NCI-H748 (cell line): ENCODE measurements around the gene USP34.

Experiments used
- DNase-seq: peaks from one replicate; lab custom pipeline; 2025; ENCODE audit not compliant: unreplicated experiment; lab: John Stamatoyannopoulos, UW

Gene USP34

DNA sequence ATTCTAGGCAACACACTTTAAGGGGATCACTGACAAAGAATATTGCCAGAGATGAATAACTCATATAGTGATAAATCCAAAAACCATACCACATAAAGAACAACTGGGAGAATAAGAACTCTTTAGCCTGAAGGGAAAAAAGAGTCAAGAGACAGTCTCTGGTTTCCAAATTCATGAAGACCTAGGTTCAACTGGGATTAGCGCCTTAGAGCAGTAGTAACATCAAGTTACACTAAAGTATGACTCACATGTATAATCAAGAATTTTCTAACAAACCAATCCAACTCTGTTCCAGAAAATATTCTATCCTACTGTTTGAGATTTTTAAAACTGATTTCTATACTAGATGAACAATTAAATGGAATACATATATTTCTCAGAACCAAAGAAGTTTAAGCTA lies 93.8 kb downstream of the USP34 start:
- no peak for DNase-seq

DNA sequence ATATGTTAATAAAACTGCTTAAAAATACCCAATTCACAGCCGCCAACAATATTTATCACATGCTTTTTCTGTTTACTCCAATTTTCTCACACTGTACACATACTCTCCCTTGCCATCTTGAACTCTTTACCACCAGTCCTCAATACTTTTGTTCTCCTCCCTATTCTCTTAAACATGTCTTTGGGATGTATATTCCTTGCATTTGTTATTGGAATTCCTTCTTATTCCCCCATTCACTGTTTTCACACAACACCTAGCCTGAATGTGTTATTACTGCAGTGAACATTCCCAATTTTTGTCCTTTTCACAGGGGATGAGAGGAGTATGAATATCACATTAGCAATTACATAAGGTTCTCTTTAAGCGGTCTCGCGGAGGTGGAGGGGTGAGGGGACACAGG lies 94.7 kb downstream of the USP34 start:
- no peak for DNase-seq

DNA sequence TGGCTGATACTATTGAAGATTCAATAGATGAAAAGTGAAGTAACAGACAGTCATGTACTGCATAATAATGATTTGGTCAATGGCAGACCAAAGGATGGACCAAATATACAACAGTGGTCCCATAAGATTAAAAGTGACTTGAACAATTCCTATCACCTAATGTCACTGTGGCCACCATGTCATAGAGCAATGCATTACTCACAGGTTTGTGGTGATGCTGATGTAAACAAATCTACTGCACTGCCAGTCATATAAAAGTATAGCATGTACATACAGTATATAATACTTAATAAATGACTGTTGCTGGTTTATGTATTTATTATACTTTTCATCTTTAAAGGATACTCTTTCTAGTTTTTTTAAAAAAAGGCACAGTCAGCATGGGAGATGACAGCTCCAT lies 99.9 kb downstream of the USP34 start:
- no peak for DNase-seq

DNA sequence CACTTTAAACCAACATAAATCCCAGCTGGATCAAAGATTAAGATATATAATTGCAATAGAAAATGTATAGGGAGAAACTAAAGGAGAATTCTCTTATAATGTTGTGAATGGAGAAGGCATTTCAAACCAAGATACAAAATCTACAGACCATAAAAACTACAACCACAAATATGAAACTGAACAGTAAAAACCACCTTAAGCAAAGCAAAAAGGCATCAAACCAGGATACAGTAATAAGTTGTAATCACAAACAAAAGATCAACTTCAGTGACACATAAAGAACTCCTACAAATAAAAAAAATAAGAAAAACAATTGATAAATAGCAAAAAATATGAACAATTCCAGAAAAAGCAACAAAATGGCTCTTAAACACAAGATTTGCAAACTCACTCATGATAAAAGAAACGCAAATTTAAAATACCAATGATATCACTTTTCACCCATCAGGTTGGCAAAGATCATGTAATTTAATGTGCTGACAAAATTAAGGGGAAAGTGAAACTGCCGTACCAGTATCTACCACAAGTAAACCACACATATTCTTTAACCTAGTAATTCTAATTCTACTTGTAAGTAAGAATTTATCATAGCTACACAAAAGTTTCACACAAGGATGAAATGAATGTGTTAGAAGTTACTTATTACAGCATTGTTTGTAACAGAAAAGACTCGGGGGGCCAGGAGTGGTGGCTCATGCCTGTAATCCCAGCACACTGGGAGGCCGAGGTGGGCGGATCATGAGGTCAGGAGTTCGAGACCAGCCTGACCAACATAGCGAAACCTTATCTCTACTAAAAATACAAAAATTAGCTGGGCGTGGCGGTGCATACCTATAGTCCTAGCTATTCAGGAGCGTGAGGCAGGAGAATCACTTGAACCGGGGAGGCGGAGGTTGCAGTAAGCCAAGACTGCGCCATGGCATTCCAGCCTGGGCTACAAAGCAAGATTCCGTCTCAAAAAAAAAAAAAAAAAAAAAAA lies 101.9 kb downstream of the USP34 start:
- no peak for DNase-seq

DNA sequence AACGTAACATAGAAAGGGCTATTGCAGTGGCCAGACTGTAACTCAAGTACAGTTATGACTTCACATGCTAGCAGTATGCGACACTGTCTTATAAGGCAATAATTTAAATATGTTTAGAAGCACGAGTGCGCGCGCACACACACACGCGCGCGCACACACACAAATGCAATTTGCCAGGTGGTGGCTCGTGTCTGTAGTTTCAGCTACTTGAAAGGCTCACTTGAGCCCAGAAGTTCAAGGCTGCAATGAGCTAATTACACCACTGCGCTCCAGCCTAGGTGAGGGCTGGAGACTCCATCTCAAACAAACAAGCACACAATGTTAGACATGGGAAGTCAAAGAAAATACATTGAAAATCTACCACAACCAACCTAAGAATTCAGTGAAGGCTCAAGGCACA lies 103.7 kb downstream of the USP34 start:
- no peak for DNase-seq

DNA sequence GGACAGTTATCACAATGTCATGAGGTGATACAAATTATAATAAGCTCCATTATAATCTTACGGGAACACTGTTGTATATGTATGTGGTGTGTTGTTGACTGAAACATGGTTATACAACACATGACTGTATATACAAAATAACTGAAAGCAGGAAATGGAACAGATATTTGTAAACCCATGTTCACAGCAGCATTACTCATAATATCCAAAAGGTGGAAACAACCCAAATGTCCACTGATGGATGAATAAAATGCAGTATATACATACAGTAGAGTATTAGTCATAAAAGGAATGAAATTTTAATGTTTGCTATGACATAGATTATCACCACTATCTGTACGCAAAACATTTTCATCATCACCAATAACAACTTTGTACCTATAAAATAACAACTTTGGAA lies 107.3 kb downstream of the USP34 start:
- no peak for DNase-seq

DNA sequence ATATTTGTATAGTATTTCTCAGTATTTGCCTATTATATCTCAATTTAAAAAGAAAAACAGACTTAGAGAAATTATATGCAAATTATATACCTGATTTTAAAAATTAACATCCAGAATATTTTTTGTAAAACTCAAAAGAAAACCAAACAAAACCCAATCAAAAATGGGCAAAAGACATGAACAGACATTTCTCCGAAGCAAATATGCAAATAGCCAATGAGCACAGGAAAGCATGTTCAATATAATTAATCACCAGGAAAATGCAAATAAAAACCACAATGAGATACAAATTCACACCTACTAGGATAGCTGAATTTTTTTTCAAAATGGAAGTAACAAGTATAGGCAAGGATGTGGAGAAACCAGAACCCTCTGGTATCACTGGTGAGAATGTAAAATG lies 108.0 kb downstream of the USP34 start:
- no peak for DNase-seq

DNA sequence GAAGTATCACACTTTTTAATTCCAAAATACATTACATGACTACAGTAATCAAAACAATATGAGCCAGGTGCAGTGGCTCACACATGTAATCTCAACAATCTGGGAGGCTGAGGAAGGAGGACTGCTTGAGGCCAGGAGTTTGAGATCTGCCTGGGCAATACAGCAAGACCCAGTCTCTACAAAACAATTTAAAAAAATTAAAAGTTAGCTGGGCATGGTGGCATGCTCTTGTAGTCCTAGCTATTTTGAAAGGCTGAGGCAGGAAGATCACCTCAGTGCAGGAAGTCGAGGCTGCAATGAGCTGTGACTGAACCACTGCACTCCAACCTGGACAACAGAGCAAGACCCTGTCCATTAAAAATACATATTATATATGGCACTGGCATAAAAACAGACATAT lies 109.8 kb downstream of the USP34 start:
- DNase-seq, result no peak

- no peak for DNase-seq
These were observed 111.8 kb downstream of the USP34 start for GRCh38 chr2:61359058-61359457.

GRCh38 chr2:61357681-61358080 lies 113.2 kb downstream of the USP34 start:
- no peak for DNase-seq

DNA sequence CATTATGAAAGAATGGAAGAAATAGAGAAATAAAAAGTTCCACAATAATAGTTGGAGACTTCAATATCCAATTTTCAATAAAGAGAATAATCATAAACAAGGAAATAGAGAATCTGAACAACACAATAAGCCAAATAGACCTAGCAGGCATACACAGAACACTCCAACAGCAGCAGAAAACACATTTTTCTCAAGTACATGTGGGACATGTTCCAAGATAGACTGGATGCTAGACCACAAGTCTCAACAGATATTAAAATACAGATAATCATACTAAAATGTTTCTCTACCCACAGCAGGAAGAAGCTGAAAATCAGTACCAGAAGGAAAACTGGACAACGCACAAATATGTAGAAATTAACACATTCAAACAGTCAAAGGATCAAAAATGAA lies 113.9 kb downstream of the USP34 start:
- no peak for DNase-seq

DNA sequence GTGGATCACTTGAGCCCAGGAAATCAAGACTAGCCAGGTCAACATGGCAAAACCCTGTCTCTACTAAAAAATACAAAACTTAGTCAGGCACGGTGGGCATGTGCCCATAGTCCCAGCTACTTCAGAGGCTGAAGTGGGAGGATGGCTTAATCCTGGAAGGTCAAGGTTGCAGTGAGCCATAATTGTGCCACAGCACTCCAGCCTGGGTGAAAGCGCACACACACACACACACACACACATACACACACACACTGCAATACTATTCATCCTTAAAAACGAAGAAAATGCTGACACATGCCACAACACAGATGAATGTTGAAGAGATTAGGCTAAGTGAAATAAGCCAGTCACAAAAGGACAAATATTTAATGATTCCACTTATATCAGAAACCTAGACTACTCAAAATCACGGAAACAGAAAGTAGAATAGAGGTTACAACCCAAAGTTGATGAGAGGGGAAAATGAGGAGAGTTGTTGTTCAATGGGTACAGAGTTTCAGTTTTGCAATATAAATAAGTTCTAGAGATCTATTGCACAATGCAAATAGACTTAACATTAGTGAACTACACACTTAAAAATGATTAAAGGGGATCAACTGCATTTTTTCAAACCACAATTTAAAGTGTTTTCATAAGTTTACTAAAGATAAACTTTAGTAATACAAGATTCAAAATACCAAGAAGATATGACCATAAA lies 114.5 kb downstream of the USP34 start:
- no peak for DNase-seq

- DNase-seq, result no peak
These were observed 116.2 kb downstream of the USP34 start for GRCh38 chr2:61354543-61355197.

DNA sequence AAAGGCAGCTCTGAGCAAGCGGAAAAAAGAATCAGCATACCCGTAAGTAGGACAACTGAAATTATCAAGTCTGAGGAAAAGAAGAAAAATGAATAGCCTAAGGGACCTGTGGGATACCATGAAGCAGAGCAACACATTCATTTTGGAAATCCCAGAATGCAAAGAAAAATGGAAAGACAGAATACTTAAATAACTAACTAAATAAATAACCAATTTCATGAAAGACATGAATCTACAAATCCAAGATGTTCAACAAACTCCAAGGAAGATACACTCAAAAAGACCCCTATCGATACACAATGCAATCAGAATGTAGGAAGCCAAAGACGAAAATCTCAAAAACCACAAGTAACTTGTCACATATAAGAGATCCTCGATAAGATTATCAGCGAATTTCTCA lies 117.0 kb downstream of the USP34 start:
- DNase-seq, result no peak

GRCh38 chr2:61350777-61351176 lies 120.1 kb downstream of the USP34 start:
- DNase-seq, result no peak

- DNase-seq, result no peak
These were observed 127.7 kb downstream of the USP34 start for GRCh38 chr2:61343141-61343540.

GRCh38 chr2:61340242-61340641 lies 130.6 kb downstream of the USP34 start:
- no peak for DNase-seq

DNA sequence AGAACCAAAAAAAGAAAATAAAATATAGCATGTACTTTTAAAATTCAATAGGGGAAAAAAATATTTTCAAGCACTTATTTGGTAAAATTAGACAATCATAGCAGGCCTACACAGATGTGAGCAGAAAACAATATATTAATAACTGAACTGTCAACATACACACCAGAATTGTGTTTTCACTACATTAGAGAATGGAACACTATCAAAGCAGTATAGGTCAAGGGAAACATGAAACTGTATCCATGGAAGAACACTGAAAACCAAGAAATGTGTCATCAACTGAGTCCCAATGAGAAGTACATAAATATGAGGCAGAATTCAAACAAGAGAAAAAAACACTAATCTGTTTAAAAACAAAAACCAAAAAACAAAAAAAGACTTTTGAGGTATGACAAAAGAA lies 132.4 kb downstream of the USP34 start:
- no peak for DNase-seq

GRCh38 chr2:61335187-61335586 lies 135.7 kb downstream of the USP34 start:
- DNase-seq, result no peak

DNA sequence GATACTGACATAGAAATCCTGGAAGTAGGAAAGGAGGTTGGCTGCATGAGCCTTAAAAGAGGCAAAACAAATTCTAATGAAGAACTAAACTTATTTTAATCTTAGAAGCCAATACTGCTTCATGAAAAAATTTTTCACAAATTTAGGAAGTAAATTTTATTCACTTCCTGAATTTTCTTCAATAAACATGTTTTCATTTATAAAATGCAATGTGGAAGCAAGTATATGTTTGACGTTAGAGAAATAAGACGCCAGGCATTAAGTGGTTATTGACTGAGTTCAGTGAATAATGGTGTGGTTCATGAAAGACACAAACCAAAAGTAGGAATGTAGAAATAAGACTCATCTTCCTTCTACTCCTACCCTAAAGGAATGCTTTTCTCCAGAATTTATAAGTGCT lies 136.4 kb downstream of the USP34 start:
- DNase-seq, result no peak

DNA sequence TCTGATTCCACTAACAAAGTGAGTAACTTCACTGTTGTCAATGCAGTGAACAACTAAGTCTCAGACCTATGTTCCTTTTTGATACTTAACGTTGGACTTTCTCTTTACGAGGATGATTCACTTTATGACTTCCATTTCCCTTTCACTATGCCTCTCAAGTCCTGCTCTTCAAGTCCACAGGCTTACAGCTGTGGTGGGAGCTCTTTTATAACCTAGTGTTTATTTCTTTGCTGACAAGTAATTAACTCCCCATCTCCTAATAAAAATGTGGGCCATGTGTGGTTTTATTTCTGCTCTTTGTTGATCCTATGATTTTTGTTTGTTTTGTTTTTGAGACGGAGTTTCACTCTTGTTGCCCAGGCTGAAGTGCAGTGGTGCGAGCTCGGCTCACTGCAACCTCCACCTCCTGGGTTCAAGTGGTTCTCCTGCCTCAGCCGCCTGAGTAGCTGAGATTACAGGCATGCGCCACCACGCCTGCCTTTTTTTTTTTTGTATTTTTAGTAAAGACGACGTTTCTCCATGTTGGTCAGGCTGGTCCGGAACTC lies 142.1 kb downstream of the USP34 start:
- DNase-seq, result no peak

GRCh38 chr2:61327173-61327572 lies 143.7 kb downstream of the USP34 start:
- no peak for DNase-seq
